Measurements from ENCODE around the gene TBL1Y.

DNA sequence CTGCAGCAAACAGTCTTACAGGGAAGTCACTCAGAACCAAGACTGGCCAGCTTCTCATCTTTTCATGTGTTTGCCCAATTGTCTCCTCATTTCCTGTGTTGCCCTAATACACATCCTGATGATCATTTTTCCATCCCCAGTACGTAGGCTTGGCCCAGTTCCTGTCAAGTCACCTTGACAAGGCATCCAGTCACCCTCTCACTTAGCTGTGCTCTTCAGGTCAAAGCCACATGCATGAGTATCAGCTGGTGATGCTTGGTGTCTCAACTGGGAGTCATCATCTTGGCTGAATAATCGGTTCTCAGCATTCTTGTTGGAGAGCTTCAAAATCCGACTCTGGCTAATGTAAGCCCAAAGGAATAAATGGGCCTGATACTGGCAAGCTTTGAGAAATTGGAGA lies 186.5 kb downstream of the TBL1Y start:
- no peak for TF ChIP-seq GATA2 (IDR thresholded peaks at IDR 0.05; ENCODE audit: low read depth, low read length)
- TF ChIP-seq GATA3 (IDR thresholded peaks at IDR 0.05; ENCODE audit: low read depth, low read length), result no peak
